Measurements from ENCODE around the gene TUBA4B.

The TUBA4B gene

DNA sequence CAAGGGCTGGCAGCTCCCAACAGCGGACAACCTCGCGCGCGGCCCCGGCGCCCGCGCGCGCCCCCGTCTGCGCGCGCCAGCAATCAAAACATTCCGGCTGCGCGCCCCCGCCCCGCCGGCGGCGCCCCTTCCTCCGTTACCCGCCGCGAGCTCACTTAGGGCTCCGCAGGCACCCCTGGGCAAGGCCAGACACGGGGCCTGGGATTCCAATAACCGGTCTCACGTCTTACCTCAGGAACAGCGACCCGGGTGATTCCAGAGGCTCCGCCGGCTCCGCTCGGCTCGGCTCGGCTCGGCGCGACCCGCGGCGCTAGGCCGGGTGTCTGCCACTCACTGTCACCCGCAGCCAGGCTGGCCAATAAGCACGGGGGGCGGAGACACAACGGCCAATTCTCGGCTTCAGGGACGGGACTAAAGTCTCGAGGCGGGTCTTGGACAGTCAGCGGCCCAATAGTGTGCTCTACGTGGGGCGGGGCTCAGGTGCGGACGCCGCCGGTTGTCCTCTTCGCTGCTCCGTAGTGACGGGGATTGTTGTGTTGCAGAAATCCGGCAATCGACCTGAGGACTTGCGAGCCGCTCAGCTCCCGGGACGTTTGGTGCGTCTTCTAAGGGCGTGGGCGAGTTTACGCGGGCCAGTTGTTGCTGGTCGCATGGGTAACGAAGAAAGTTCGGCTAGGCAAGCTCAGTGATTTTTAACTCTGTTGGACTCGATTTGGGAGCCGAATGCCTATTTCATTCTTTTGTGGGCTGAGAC, 23.6 kb upstream of the TUBA4B start, which contains the start of the genes ANKZF1 and ATG9A:
Gene ANKZF1, plus strand, starts transcription at position 502 of the 754 bp plus-strand sequence. CDS start 452 bp downstream, outside the sequence.
Gene ATG9A, minus strand, starts transcription at position 332 of the 754 bp plus-strand sequence. CDS start 1,612 bp downstream, outside the sequence.
- H3K36me3 ChIP-seq (ENCODE audit: control insufficient read depth in 5 of 5, insufficient read depth in 5 of 5, low read length in 5 of 5) = peaks cover 17 to 53% (median 45%) of the 10 kb centered on the region in 5 donors
- peak within 1 kb of the TSS; percentile 89 for H3K27ac ChIP-seq (ENCODE audit: low read depth, low read length)
- no peaks in the 10 kb centered on the region for H3K27me3 ChIP-seq (ENCODE audit: control insufficient read depth in 5 of 5, insufficient read depth in 4 of 5, low read length in 5 of 5)
- H3K4me3 ChIP-seq (ENCODE audit: low read depth in 1 of 5, low read length in 5 of 5) = peak within 1 kb of the TSS; percentile 76 to 98 (median 83)
- H3K4me1 ChIP-seq (ENCODE audit: control insufficient read depth in 5 of 5, insufficient read depth in 5 of 5, low read length in 5 of 5) = peaks cover 5 to 40% (median 27%) of the 10 kb centered on the region in 5 donors
- no peaks in the 10 kb centered on the region for H3K9me3 ChIP-seq (ENCODE audit: control insufficient read depth in 5 of 5, low read length in 5 of 5)
- peak within 1 kb of the TSS; percentile 80 to 98 (median 91) for H3K9ac ChIP-seq (ENCODE audit: low read length in 5 of 5)

GRCh38 chr2:219230059-219230540, 22.9 kb upstream of the TUBA4B start:
- Histone ChIP-seq H3K9me3 (ENCODE audit: control insufficient read depth in 5 of 5, low read length in 5 of 5) (no peaks in the 10 kb centered on the region), H3K27ac (ENCODE audit: low read depth, low read length) (peak overlapping the region; percentile 89), H3K4me1 (ENCODE audit: control insufficient read depth in 5 of 5, insufficient read depth in 5 of 5, low read length in 5 of 5) (peaks cover 5 to 38% (median 27%) of the 10 kb centered on the region in 5 donors), H3K9ac (ENCODE audit: low read length in 5 of 5) (peak overlapping the region; percentile 16 to 91 (median 76)), H3K36me3 (ENCODE audit: control insufficient read depth in 5 of 5, insufficient read depth in 5 of 5, low read length in 5 of 5) (peaks cover 20 to 53% (median 45%) of the 10 kb centered on the region in 5 donors), H3K4me3 (ENCODE audit: low read depth in 1 of 5, low read length in 5 of 5) (peak overlapping the region; percentile 61 to 98 (median 83)), H3K27me3 (ENCODE audit: control insufficient read depth in 5 of 5, insufficient read depth in 4 of 5, low read length in 5 of 5) (no peaks in the 10 kb centered on the region)

DNA sequence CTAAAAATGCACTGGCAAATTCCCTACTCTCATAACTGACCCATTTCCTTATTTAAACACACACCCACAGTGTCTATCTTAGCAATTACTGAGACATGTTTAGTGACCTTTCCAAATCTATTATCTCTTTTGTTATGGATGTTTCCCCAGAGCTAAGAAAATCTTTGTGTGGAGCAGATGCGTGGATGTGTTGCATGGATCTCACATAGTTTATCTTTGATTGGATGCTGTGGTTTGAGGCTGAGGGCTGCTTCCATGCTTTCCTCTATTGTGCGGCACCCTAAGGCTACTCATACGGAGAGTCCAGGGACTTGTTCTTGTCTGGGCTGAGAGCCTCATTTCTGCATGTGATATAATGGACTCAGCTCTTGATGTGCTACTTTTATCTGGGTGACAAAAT, 18.7 kb upstream of the TUBA4B start:
- Histone ChIP-seq H3K36me3 (ENCODE audit: control insufficient read depth in 5 of 5, insufficient read depth in 5 of 5, low read length in 5 of 5) (peaks cover 26 to 75% (median 72%) of the 10 kb centered on the region in 5 donors), H3K27me3 (ENCODE audit: control insufficient read depth in 5 of 5, insufficient read depth in 4 of 5, low read length in 5 of 5) (no peaks in the 10 kb centered on the region)

GRCh38 chr2:219243291-219243761, 9.7 kb upstream of the TUBA4B start:
- Histone ChIP-seq H3K9me3 (ENCODE audit: control insufficient read depth in 5 of 5, low read length in 5 of 5) (no peaks in the 10 kb centered on the region), H3K9ac (ENCODE audit: low read length in 5 of 5) (peak overlapping the region in 2 of 5 donors; percentile 32 to 54), H3K4me1 (ENCODE audit: control insufficient read depth in 5 of 5, insufficient read depth in 5 of 5, low read length in 5 of 5) (peaks cover 2 to 45% (median 33%) of the 10 kb centered on the region in 5 donors), H3K4me3 (ENCODE audit: low read depth in 1 of 5, low read length in 5 of 5) (peak overlapping the region; percentile 37 to 69 (median 59)), H3K27me3 (ENCODE audit: control insufficient read depth in 5 of 5, insufficient read depth in 4 of 5, low read length in 5 of 5) (no peaks in the 10 kb centered on the region), H3K27ac (ENCODE audit: low read depth, low read length) (no peak overlapping the region), H3K36me3 (ENCODE audit: control insufficient read depth in 5 of 5, insufficient read depth in 5 of 5, low read length in 5 of 5) (peaks cover 0 to 35% (median 25%) of the 10 kb centered on the region in 5 donors)

More for the DNA sequence above, 18.7 kb upstream of the TUBA4B start:
- Histone ChIP-seq H3K4me3 (ENCODE audit: low read depth in 1 of 5, low read length in 5 of 5) (no peak overlapping the region), H3K9ac (ENCODE audit: low read length in 5 of 5) (no peak overlapping the region), H3K9me3 (ENCODE audit: control insufficient read depth in 5 of 5, low read length in 5 of 5) (no peaks in the 10 kb centered on the region), H3K27ac (ENCODE audit: low read depth, low read length) (no peak overlapping the region), H3K4me1 (ENCODE audit: control insufficient read depth in 5 of 5, insufficient read depth in 5 of 5, low read length in 5 of 5) (peaks cover 0 to 14% (median 11%) of the 10 kb centered on the region in 5 donors)

- Histone ChIP-seq H3K27ac (ENCODE audit: low read depth, low read length) (peak overlapping the region; percentile 83), H3K9me3 (ENCODE audit: control insufficient read depth in 5 of 5, low read length in 5 of 5) (no peaks in the 10 kb centered on the region), H3K4me1 (ENCODE audit: control insufficient read depth in 5 of 5, insufficient read depth in 5 of 5, low read length in 5 of 5) (peaks cover 7 to 55% (median 44%) of the 10 kb centered on the region in 5 donors), H3K9ac (ENCODE audit: low read length in 5 of 5) (peak overlapping the region in 4 of 5 donors; percentile 89 to 93 (median 92)), H3K27me3 (ENCODE audit: control insufficient read depth in 5 of 5, insufficient read depth in 4 of 5, low read length in 5 of 5) (no peaks in the 10 kb centered on the region), H3K4me3 (ENCODE audit: low read depth in 1 of 5, low read length in 5 of 5) (peak overlapping the region; percentile 84 to 98 (median 92)), H3K36me3 (ENCODE audit: control insufficient read depth in 5 of 5, insufficient read depth in 5 of 5, low read length in 5 of 5) (peaks cover 0 to 33% (median 16%) of the 10 kb centered on the region in 5 donors)
These were observed 8.3 kb upstream of the TUBA4B start for GRCh38 chr2:219244789-219245147.

DNA sequence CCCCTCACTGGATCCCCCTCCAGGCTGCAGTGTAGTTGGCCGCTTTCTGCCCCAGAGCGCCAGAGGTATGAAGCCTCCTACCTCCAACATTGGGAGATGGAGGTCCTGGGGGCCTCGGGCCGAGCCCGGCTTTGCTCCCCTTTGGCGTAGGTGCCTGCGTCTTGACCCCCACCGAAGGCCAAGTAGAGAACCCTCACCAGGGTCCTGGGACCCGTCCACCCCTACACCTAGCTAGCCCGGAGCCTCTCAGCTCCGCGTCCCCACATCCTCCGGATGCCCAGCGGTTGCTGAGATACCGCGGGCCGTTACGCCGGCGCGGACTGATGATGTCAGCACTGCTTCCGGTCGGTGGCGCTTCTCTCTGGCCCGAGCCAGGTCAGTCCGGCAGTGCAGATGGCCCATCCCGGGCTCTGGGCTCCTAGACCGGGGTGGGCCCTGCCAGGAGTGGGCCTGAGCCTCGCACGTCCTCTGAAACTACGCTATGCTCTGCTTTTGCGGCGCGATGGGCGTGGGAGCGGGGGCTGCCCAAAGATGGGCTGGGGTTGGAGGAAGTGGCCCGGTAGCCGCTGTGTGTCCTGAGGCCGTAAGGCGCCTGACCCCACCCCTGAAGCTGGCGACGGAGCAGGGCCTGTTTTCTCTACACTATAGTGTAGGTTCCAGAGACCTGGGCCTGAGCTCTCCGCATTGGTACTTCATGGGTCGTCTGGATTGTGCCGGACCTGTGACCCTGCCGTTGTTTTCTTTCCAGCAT, 7.7 kb upstream of the TUBA4B start, which contains the start of the genes GLB1L and STK16:
Gene GLB1L, minus strand, starts transcription at position 297 of the 751 bp plus-strand sequence. CDS start 1,871 bp downstream, outside the sequence.
Gene STK16, plus strand, starts transcription at position 332 of the 751 bp plus-strand sequence. CDS start 521 bp downstream, outside the sequence.
- H3K9me3 ChIP-seq (ENCODE audit: control insufficient read depth in 5 of 5, low read length in 5 of 5) = no peaks in the 10 kb centered on the region
- peak within 1 kb of the TSS; percentile 68 to 93 (median 92) for H3K9ac ChIP-seq (ENCODE audit: low read length in 5 of 5)
- H3K36me3 ChIP-seq (ENCODE audit: control insufficient read depth in 5 of 5, insufficient read depth in 5 of 5, low read length in 5 of 5) = peaks cover 0 to 30% (median 13%) of the 10 kb centered on the region in 5 donors
- peak within 1 kb of the TSS; percentile 84 to 98 (median 92) for H3K4me3 ChIP-seq (ENCODE audit: low read depth in 1 of 5, low read length in 5 of 5)
- H3K27me3 ChIP-seq (ENCODE audit: control insufficient read depth in 5 of 5, insufficient read depth in 4 of 5, low read length in 5 of 5) = no peaks in the 10 kb centered on the region
- H3K27ac ChIP-seq (ENCODE audit: low read depth, low read length) = peak within 1 kb of the TSS; percentile 83
- H3K4me1 ChIP-seq (ENCODE audit: control insufficient read depth in 5 of 5, insufficient read depth in 5 of 5, low read length in 5 of 5) = peaks cover 9 to 61% (median 50%) of the 10 kb centered on the region in 5 donors

- Histone ChIP-seq H3K9ac (ENCODE audit: low read length in 5 of 5) (peak overlapping the region; percentile 68 to 93 (median 92)), H3K4me1 (ENCODE audit: control insufficient read depth in 5 of 5, insufficient read depth in 5 of 5, low read length in 5 of 5) (peaks cover 9 to 64% (median 52%) of the 10 kb centered on the region in 5 donors), H3K27ac (ENCODE audit: low read depth, low read length) (peak overlapping the region; percentile 83), H3K36me3 (ENCODE audit: control insufficient read depth in 5 of 5, insufficient read depth in 5 of 5, low read length in 5 of 5) (peaks cover 0 to 35% (median 15%) of the 10 kb centered on the region in 5 donors), H3K4me3 (ENCODE audit: low read depth in 1 of 5, low read length in 5 of 5) (peak overlapping the region; percentile 84 to 98 (median 92)), H3K27me3 (ENCODE audit: control insufficient read depth in 5 of 5, insufficient read depth in 4 of 5, low read length in 5 of 5) (no peaks in the 10 kb centered on the region), H3K9me3 (ENCODE audit: control insufficient read depth in 5 of 5, low read length in 5 of 5) (no peaks in the 10 kb centered on the region)
These were observed 7.2 kb upstream of the TUBA4B start for GRCh38 chr2:219245899-219246230.

DNA sequence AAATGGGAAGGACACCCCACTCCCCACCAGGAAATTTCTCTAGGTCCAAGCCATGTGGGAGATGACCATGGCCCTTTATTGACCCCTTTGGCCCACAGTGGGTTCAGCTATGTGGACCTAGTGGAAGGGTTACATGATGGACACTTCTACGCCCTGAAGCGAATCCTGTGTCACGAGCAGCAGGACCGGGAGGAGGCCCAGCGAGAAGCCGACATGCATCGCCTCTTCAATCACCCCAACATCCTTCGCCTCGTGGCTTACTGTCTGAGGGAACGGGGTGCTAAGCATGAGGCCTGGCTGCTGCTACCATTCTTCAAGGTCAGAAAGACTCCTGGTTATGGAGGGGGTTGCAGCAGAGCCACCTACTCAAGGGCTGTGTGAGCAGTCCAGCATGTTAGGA, 6.5 kb upstream of the TUBA4B start:
- Histone ChIP-seq H3K9ac (ENCODE audit: low read length in 5 of 5) (peak overlapping the region in 1 of 5 donors; percentile 68), H3K9me3 (ENCODE audit: control insufficient read depth in 5 of 5, low read length in 5 of 5) (no peaks in the 10 kb centered on the region), H3K27me3 (ENCODE audit: control insufficient read depth in 5 of 5, insufficient read depth in 4 of 5, low read length in 5 of 5) (no peaks in the 10 kb centered on the region), H3K4me1 (ENCODE audit: control insufficient read depth in 5 of 5, insufficient read depth in 5 of 5, low read length in 5 of 5) (peaks cover 9 to 64% (median 52%) of the 10 kb centered on the region in 5 donors), H3K36me3 (ENCODE audit: control insufficient read depth in 5 of 5, insufficient read depth in 5 of 5, low read length in 5 of 5) (peaks cover 0 to 38% (median 15%) of the 10 kb centered on the region in 5 donors), H3K27ac (ENCODE audit: low read depth, low read length) (no peak overlapping the region), H3K4me3 (ENCODE audit: low read depth in 1 of 5, low read length in 5 of 5) (no peak overlapping the region)

Measured in subcutaneous abdominal adipose tissue (tissue), 5 donors.